ENCODE data around the gene ARHGAP6. TPM values are rescaled to one million over a fixed set of nuclear protein-coding genes. Genes with fewer than 3 reads are reported as not detected.

Gene ARHGAP6
- total and polyA plus RNA-seq, 2 of the 13 experiments (the other 11 are each of a cell fraction or from before 2014, with no cell fraction given), result 0.11 TPM; not detected in 1

DNA sequence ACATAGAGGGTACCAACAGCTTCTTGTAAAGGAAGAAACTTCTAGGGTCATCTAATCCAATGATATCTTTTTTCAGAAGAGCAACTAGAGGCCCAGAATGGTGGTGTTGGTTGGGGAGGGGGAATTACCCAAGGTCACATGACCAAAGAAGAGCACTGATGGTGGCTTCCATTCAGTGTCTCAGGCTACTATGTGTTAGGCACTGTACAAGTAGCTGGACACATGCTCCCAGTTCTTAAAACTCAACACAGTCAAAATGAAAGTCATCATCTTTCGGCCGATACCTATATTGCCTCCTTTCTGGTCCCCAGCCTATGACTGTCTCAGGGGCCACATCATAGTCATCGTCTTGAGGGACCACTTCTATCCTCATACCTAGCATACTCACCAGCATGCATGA lies 88.1 kb downstream of the ARHGAP6 start:
- TF ChIP-seq ZNF589 (CRISPR knock-in tag; conservative IDR thresholded peaks at IDR 0.05) (no peak), SMYD3 (CRISPR knock-in tag; IDR thresholded peaks at IDR 0.05) (no peak), RFXAP (CRISPR knock-in tag; IDR thresholded peaks at IDR 0.05; ENCODE audit: borderline replicate concordance) (no peak), ZFP62 (CRISPR knock-in tag; IDR thresholded peaks at IDR 0.05) (no peak), ZBTB8A (CRISPR knock-in tag; IDR thresholded peaks at IDR 0.05; ENCODE audit: borderline replicate concordance, low read depth) (no peak), ZNF224 (CRISPR knock-in tag; IDR thresholded peaks at IDR 0.05) (no peak), ZKSCAN8 (CRISPR knock-in tag; IDR thresholded peaks at IDR 0.05; ENCODE audit: borderline replicate concordance) (no peak), ZNF136 (CRISPR knock-in tag; IDR thresholded peaks at IDR 0.05; ENCODE audit: low read depth) (no peak), GATAD2A (CRISPR knock-in tag; IDR thresholded peaks at IDR 0.05) (no peak), WIZ (CRISPR knock-in tag; IDR thresholded peaks at IDR 0.05) (no peak), IKZF1 (IDR thresholded peaks at IDR 0.05) (no peak), ZNF607 (CRISPR knock-in tag; IDR thresholded peaks at IDR 0.05; ENCODE audit: borderline replicate concordance) (no peak)
- TF ChIP-seq, protein P1, sequence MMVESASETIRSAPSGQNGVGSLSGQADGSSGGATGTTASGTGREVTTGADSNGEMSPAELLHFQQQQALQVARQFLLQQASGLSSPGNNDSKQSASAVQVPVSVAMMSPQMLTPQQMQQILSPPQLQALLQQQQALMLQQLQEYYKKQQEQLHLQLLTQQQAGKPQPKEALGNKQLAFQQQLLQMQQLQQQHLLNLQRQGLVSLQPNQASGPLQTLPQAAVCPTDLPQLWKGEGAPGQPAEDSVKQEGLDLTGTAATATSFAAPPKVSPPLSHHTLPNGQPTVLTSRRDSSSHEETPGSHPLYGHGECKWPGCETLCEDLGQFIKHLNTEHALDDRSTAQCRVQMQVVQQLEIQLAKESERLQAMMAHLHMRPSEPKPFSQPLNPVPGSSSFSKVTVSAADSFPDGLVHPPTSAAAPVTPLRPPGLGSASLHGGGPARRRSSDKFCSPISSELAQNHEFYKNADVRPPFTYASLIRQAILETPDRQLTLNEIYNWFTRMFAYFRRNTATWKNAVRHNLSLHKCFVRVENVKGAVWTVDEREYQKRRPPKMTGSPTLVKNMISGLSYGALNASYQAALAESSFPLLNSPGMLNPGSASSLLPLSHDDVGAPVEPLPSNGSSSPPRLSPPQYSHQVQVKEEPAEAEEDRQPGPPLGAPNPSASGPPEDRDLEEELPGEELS (CRISPR knock-in tag; IDR thresholded peaks at IDR 0.05), result no peak
- TF ChIP-seq, protein P2, sequence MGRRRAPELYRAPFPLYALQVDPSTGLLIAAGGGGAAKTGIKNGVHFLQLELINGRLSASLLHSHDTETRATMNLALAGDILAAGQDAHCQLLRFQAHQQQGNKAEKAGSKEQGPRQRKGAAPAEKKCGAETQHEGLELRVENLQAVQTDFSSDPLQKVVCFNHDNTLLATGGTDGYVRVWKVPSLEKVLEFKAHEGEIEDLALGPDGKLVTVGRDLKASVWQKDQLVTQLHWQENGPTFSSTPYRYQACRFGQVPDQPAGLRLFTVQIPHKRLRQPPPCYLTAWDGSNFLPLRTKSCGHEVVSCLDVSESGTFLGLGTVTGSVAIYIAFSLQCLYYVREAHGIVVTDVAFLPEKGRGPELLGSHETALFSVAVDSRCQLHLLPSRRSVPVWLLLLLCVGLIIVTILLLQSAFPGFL (CRISPR knock-in tag; IDR thresholded peaks at IDR 0.05), result no peak
- in situ Hi-C loops (cut with HindIII; ENCODE audit: extremely low pct_ligation_motif_present, low pct_unique_long_range_greater_than_20kb), result no loop called here
- no peak for DNase-seq (ENCODE audit: low spot score)

More for the DNA sequence above, 88.1 kb downstream of the ARHGAP6 start:
- ATAC-seq (no peak), FAIRE-seq (no peak)
- Histone ChIP-seq H3K4me3 (replicated peaks in 1 of 3; ENCODE audit: insufficient read depth in 1 of 3, low read depth in 2 of 3, low read length in 3 of 3) (no peak overlapping the region), H3K36me3 (replicated peaks in 1 of 2; ENCODE audit: control insufficient read depth in 1 of 2, insufficient read depth in 2 of 2, low read length in 2 of 2) (no peaks in the 10 kb centered on the region), H3K27ac (ENCODE audit: extremely low read length, insufficient read depth, low read length) (no peak overlapping the region), H3K4me1 (ENCODE audit: insufficient read depth, low read length) (no peaks in the 10 kb centered on the region), H3K79me2 (ENCODE audit: insufficient read depth, low read length) (no peaks in the 10 kb centered on the region), H3K27me3 (ENCODE audit: control insufficient read depth in 1 of 2, insufficient read depth in 2 of 2, low read length in 2 of 2) (no peaks in the 10 kb centered on the region), H4K20me1 (ENCODE audit: insufficient read depth, low read length) (no peaks in the 10 kb centered on the region), H3K4me2 (ENCODE audit: low read depth, low read length) (no peak overlapping the region), H2AFZ (ENCODE audit: low read length) (no peak overlapping the region), H3K9me3 (ENCODE audit: low read length) (no peaks in the 10 kb centered on the region), H3K9ac (ENCODE audit: insufficient read depth, low read depth, low read length) (no peak overlapping the region)
- intact Hi-C loops (cut with micrococcal nuclease; ENCODE audit: unreplicated experiment), result no loop called here
- POLR2A ChIA-PET, result no interaction called here
- 0% methylated on average over 1 of the region's 3 CpGs for WGBS (ENCODE audit: low lambda C conversion rate)
- CTCF ChIA-PET (ENCODE audit: low intra/inter-chr PET ratio, low total read pairs), result no interaction called here
- no TSS peak for BruUV-seq (replicated peaks)

Data from HepG2 (cell line).